ENCODE measurements around the gene KYAT1. TPM values are rescaled to one million over a fixed set of nuclear protein-coding genes. Genes with fewer than 3 reads are reported as not detected.

Gene KYAT1
- total and polyA plus RNA-seq, 2 of the 13 experiments (the other 11 are each of a cell fraction or from before 2014, with no cell fraction given) = 9.2 to 46.5 TPM

GRCh38 chr9:128818099-128818838 is 63.5 kb downstream of the KYAT1 start, which contains the start of gene ENDOG (continued):
- no peak for TF ChIP-seq ZNF512 (CRISPR knock-in tag; IDR thresholded peaks at IDR 0.05)
- TF ChIP-seq ZHX1 (CRISPR knock-in tag; IDR thresholded peaks at IDR 0.05; ENCODE audit: low read depth) = no peak
- TF ChIP-seq CAMTA2 (CRISPR knock-in tag; IDR thresholded peaks at IDR 0.05; ENCODE audit: borderline replicate concordance) = no peak
- no peak for TF ChIP-seq ZNF839 (CRISPR knock-in tag; IDR thresholded peaks at IDR 0.05; ENCODE audit: borderline replicate concordance)
- TF ChIP-seq ZNF775 (CRISPR knock-in tag; IDR thresholded peaks at IDR 0.05; ENCODE audit: borderline replicate concordance) = no peak
- TF ChIP-seq PRMT3 (CRISPR knock-in tag; IDR thresholded peaks at IDR 0.05; ENCODE audit: borderline replicate concordance, low read depth) = no peak; the same call in 1 of the 2 replicates
- TF ChIP-seq ZNF782 (CRISPR knock-in tag; IDR thresholded peaks at IDR 0.05; ENCODE audit: borderline replicate concordance) = no peak
- no peak for TF ChIP-seq ZNF552 (CRISPR knock-in tag; IDR thresholded peaks at IDR 0.05; ENCODE audit: borderline replicate concordance)
- peak; percentile 69; the same call in 1 of the 2 replicates for TF ChIP-seq ZNF138 (CRISPR knock-in tag; IDR thresholded peaks at IDR 0.05; ENCODE audit: low read depth)
- TF ChIP-seq SCMH1 (CRISPR knock-in tag; IDR thresholded peaks at IDR 0.05; ENCODE audit: borderline replicate concordance) = no peak
- no peak for TF ChIP-seq ZNF224 (CRISPR knock-in tag; IDR thresholded peaks at IDR 0.05)
- TF ChIP-seq EED (CRISPR knock-in tag; IDR thresholded peaks at IDR 0.05) = no peak
- no peak for TF ChIP-seq MATR3 (CRISPR knock-in tag; IDR thresholded peaks at IDR 0.05)
- TF ChIP-seq ZNF605 (CRISPR knock-in tag; IDR thresholded peaks at IDR 0.05) = no peak; the same call in 1 of the 2 replicates
- peak; percentile 12; the same call in 1 of the 2 replicates for TF ChIP-seq FOXJ3 (CRISPR knock-in tag; IDR thresholded peaks at IDR 0.05; ENCODE audit: borderline replicate concordance)
- peak; percentile 39 for TF ChIP-seq KMT2A (CRISPR knock-in tag; IDR thresholded peaks at IDR 0.05)
- TF ChIP-seq ZNF296 (CRISPR knock-in tag; conservative IDR thresholded peaks at IDR 0.05) = no peak
- no peak for TF ChIP-seq ZNF652 (CRISPR knock-in tag; IDR thresholded peaks at IDR 0.05; ENCODE audit: borderline replicate concordance, low read depth)
- no peak for TF ChIP-seq BCL3 (CRISPR knock-in tag; IDR thresholded peaks at IDR 0.05)
- TF ChIP-seq FOXO4 (CRISPR knock-in tag; conservative IDR thresholded peaks at IDR 0.05) = peak; percentile 74; the same call in 1 of the 2 replicates
- no peak for TF ChIP-seq ZFP90 (CRISPR knock-in tag; IDR thresholded peaks at IDR 0.05; ENCODE audit: borderline replicate concordance)
